ENCODE results near the gene POC1A.
"Not testable (repeated sequence)": the region's sequence is repeated elsewhere in the genome, so short reads cannot be mapped to it uniquely, and the experiment has no call there.

POC1A gene

DNA sequence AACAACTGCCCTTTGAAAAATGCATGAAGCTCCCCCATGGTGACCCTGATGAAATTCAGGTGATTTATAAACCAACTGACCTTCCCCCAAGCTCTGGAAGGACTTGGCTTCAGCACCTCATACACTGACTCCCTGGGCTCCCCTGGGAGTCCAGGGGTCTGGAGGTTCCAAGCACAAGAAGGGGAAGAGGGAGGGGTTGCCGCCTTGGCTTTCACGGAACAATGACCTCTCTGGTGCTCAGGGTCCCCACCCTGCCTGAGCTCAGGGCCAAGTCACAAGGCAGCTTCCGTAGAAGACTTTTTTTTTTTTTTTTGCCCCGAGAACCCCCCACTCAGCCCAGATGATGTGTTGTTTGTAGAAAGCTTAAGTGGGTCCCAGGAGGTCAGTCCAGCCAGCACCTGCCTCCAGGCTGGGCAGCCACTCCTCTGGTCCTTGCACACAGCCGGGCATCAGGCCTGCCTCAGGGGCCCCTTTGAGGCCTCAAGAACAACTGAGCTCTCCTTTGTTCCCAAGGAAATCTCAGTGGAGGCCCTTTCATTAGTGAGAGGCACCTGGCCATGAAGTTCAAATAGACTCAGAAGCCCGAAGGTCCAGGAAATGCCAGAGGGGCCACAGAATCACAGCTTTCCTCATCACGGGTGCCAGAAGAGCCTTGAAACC is 29.7 kb upstream of the POC1A start:
- no peak for DNase-seq (ENCODE audit: low read depth, low spot score)

DNA sequence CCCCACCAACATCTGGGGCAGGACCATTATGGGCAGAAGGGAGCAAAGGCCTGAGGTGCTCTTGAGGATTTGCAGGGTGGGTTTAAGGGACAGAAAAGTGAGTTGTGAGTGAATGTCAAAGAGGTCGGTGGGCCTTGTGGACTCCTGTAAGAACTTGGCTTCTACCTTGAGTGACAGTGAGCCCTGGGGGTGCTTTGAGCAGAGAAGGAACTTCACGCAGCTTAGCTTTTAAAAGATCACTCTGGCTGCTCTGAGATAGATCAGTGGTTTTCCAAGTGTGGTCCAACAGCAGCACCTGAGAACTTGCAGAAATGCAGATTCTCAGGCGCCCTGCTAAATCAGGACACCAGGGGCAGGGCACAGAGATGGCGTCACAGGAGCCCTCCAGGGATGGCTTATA is 28.5 kb upstream of the POC1A start:
- Histone ChIP-seq H3K36me3 (ENCODE audit: insufficient read depth, insufficient read length, low read length) (no peaks in the 10 kb centered on the region), H3K4me3 (ENCODE audit: insufficient read length, low read depth) (no peak overlapping the region)

More for the DNA sequence above, 29.7 kb upstream of the POC1A start:
- Histone ChIP-seq H3K27me3 (ENCODE audit: insufficient read depth, insufficient read length) (no peaks in the 10 kb centered on the region), H3K4me3 (ENCODE audit: insufficient read length, low read depth) (no peak overlapping the region), H3K9ac (ENCODE audit: insufficient read length, low read depth) (no peak overlapping the region), H3K9me3 (ENCODE audit: insufficient read depth, low read length) (no peaks in the 10 kb centered on the region), H3K4me1 (ENCODE audit: insufficient read depth, insufficient read length) (no peaks in the 10 kb centered on the region), H3K36me3 (ENCODE audit: insufficient read depth, insufficient read length, low read length) (no peaks in the 10 kb centered on the region)
- TF ChIP-seq ZNF274 (IDR thresholded peaks at IDR 0.05; ENCODE audit: low read depth, low read length) (no peak), SUZ12 (IDR thresholded peaks at IDR 0.05; ENCODE audit: extremely low read depth, insufficient read depth, insufficient read length) (no peak), YY1 (IDR thresholded peaks at IDR 0.05; ENCODE audit: insufficient read depth, insufficient read length) (no peak)

DNA sequence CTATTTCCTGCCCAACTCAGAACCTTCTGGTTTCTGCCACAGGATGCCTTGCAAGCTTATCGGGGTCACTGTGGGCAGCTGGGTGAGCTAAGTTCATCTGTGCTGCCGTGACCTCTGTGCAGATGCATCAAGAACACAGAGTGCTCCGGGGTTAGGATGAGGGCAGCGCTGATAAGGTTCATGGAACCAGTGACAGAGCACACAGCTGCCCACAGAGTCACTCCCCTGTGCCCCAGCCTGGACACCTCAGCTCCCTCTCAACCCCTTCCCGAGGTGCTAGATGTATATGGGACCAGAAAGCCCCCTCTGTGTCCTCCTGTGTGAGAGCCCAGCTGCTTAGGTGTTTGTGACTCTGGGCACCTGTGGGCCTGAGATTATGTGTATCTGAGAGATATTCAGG is 28.0 kb upstream of the POC1A start:
- no peaks in the 10 kb centered on the region for H3K27me3 ChIP-seq (ENCODE audit: insufficient read depth, insufficient read length)
- H3K9ac ChIP-seq (ENCODE audit: insufficient read length, low read depth) = no peak overlapping the region
- TF ChIP-seq ZNF274 (IDR thresholded peaks at IDR 0.05; ENCODE audit: low read depth, low read length) (no peak), YY1 (IDR thresholded peaks at IDR 0.05; ENCODE audit: insufficient read depth, insufficient read length) (no peak), SUZ12 (IDR thresholded peaks at IDR 0.05; ENCODE audit: extremely low read depth, insufficient read depth, insufficient read length) (no peak)
- H3K4me1 ChIP-seq (ENCODE audit: insufficient read depth, insufficient read length) = peaks cover 5% of the 10 kb centered on the region
- H3K9me3 ChIP-seq (ENCODE audit: insufficient read depth, low read length) = no peaks in the 10 kb centered on the region
- DNase-seq (ENCODE audit: low read depth, low spot score) = no peak
- no peaks in the 10 kb centered on the region for H3K36me3 ChIP-seq (ENCODE audit: insufficient read depth, insufficient read length, low read length)
- no peak overlapping the region for H3K4me3 ChIP-seq (ENCODE audit: insufficient read length, low read depth)

More for the DNA sequence above, 28.5 kb upstream of the POC1A start:
- DNase-seq (ENCODE audit: low read depth, low spot score) = no peak
- Histone ChIP-seq H3K9me3 (ENCODE audit: insufficient read depth, low read length) (no peaks in the 10 kb centered on the region), H3K27me3 (ENCODE audit: insufficient read depth, insufficient read length) (no peaks in the 10 kb centered on the region), H3K4me1 (ENCODE audit: insufficient read depth, insufficient read length) (peaks cover under 1% of the 10 kb centered on the region), H3K9ac (ENCODE audit: insufficient read length, low read depth) (no peak overlapping the region)
- TF ChIP-seq SUZ12 (IDR thresholded peaks at IDR 0.05; ENCODE audit: extremely low read depth, insufficient read depth, insufficient read length) = no peak
- TF ChIP-seq YY1 (IDR thresholded peaks at IDR 0.05; ENCODE audit: insufficient read depth, insufficient read length) = no peak
- TF ChIP-seq ZNF274 (IDR thresholded peaks at IDR 0.05; ENCODE audit: low read depth, low read length) = no peak

DNA sequence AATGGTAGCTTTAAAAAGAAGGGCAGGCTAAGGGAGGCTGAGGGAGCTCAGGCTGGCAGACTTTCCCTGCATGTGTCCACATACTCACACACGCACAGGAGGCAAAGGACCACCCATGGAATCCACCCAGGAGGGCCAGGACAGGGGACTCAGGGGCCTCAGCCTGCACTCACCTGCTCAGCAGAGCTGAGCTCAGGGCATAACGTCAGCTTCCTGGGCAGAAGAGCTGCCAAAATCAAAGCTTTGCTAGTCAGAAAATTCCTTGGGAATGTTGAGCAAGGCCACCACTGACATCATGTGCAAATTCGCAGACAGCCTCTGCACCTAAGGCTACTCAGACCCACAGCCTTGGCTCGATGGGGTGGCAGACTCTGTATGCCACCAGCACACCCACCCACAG is 27.3 kb upstream of the POC1A start:
- no peak for DNase-seq (ENCODE audit: low read depth, low spot score)
- Histone ChIP-seq H3K4me1 (ENCODE audit: insufficient read depth, insufficient read length) (peaks cover 11% of the 10 kb centered on the region), H3K27me3 (ENCODE audit: insufficient read depth, insufficient read length) (no peaks in the 10 kb centered on the region)

DNA sequence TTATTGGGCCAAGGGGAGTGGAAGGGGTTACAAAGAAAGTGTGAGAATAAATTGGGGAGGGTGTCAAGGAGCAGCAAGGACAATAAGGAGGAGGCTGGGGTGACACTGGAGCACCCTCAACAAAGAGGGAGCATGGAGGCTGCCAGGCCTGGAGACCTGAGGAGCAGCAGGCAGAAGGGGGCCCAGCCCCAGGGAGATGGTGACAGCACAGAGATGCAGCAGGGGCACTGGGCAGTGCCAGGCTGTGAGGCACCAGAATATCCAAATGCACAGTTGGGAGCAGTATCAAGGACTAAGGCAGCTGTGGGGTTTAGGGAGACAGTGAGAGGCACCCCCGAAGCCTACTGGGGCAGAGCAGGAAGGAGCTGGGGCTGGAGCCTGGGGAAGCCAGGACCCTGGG is 24.3 kb upstream of the POC1A start:
- no peak for TF ChIP-seq YY1 (IDR thresholded peaks at IDR 0.05; ENCODE audit: insufficient read depth, insufficient read length)
- DNase-seq (ENCODE audit: low read depth, low spot score) = no peak
- Histone ChIP-seq H3K36me3 (ENCODE audit: insufficient read depth, insufficient read length, low read length) (no peaks in the 10 kb centered on the region), H3K4me3 (ENCODE audit: insufficient read length, low read depth) (no peak overlapping the region), H3K4me1 (ENCODE audit: insufficient read depth, insufficient read length) (peaks cover 18% of the 10 kb centered on the region), H3K9ac (ENCODE audit: insufficient read length, low read depth) (no peak overlapping the region), H3K27me3 (ENCODE audit: insufficient read depth, insufficient read length) (no peaks in the 10 kb centered on the region), H3K9me3 (ENCODE audit: insufficient read depth, low read length) (no peaks in the 10 kb centered on the region)

More for the DNA sequence above, 27.3 kb upstream of the POC1A start:
- no peaks in the 10 kb centered on the region for H3K36me3 ChIP-seq (ENCODE audit: insufficient read depth, insufficient read length, low read length)
- H3K9ac ChIP-seq (ENCODE audit: insufficient read length, low read depth) = no peak overlapping the region
- H3K4me3 ChIP-seq (ENCODE audit: insufficient read length, low read depth) = no peak overlapping the region
- H3K9me3 ChIP-seq (ENCODE audit: insufficient read depth, low read length) = no peaks in the 10 kb centered on the region
- TF ChIP-seq ZNF274 (IDR thresholded peaks at IDR 0.05; ENCODE audit: low read depth, low read length) (no peak), SUZ12 (IDR thresholded peaks at IDR 0.05; ENCODE audit: extremely low read depth, insufficient read depth, insufficient read length) (no peak), YY1 (IDR thresholded peaks at IDR 0.05; ENCODE audit: insufficient read depth, insufficient read length) (no peak)

DNA sequence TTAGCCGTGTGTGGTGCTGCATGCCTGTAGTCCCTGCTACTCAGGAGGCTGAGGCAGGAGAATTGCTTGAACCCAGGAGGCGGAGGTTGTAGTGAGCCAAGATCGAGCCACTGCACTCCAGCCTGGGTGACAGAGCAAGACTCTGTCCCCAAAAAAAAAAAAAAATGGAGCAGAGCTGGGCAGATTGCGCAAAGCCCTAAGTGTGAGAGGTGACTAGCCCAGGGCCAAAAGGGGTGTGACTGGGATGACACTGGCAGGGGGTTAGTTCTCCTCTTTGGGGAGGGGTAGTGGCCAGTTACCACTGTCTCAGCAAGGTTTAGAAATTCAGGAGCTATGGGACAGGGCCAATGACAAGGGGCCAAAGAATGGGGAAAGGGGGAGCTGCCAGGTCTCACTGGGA is 23.9 kb upstream of the POC1A start:
- H3K27me3 ChIP-seq (ENCODE audit: insufficient read depth, insufficient read length) = not testable (repeated sequence)
- peaks cover 18% of the 10 kb centered on the region for H3K4me1 ChIP-seq (ENCODE audit: insufficient read depth, insufficient read length)

DNA sequence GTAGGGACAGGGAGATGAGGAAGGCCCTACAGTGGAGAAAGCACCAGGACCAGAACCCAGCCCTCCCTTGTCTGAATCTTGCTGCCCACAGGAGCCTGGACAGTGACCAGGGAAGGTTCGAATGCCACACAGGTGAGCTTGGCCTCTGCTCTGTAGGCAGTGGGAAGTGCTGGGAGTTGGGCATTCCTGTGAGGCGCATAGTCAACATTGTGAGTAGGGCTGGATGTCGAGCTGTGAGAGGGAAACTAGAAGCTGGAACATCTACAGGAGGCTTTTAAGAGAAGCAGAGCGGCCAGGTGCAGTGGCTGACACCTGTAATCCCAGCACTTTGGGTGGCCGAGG is 23.4 kb upstream of the POC1A start:
- no peak for DNase-seq (ENCODE audit: low read depth, low spot score)
- H3K9ac ChIP-seq (ENCODE audit: insufficient read length, low read depth) = no peak overlapping the region
- no peaks in the 10 kb centered on the region for H3K36me3 ChIP-seq (ENCODE audit: insufficient read depth, insufficient read length, low read length)
- no peak overlapping the region for H3K4me3 ChIP-seq (ENCODE audit: insufficient read length, low read depth)
- no peaks in the 10 kb centered on the region for H3K27me3 ChIP-seq (ENCODE audit: insufficient read depth, insufficient read length)
- TF ChIP-seq SUZ12 (IDR thresholded peaks at IDR 0.05; ENCODE audit: extremely low read depth, insufficient read depth, insufficient read length) (no peak), ZNF274 (IDR thresholded peaks at IDR 0.05; ENCODE audit: low read depth, low read length) (no peak), YY1 (IDR thresholded peaks at IDR 0.05; ENCODE audit: insufficient read depth, insufficient read length) (no peak)
- no peaks in the 10 kb centered on the region for H3K9me3 ChIP-seq (ENCODE audit: insufficient read depth, low read length)
- H3K4me1 ChIP-seq (ENCODE audit: insufficient read depth, insufficient read length) = peaks cover 18% of the 10 kb centered on the region

More for the DNA sequence above, 23.9 kb upstream of the POC1A start:
- H3K36me3 ChIP-seq (ENCODE audit: insufficient read depth, insufficient read length, low read length); DNase-seq (ENCODE audit: low read depth, low spot score); H3K4me3 ChIP-seq (ENCODE audit: insufficient read length, low read depth); H3K9me3 ChIP-seq (ENCODE audit: insufficient read depth, low read length); H3K9ac ChIP-seq (ENCODE audit: insufficient read length, low read depth): not testable (repeated sequence)

All from NT2/D1 (cell line).